ENCODE measurements around the gene TRAP1. TPM values are rescaled to one million over a fixed set of nuclear protein-coding genes. Genes with fewer than 3 reads are reported as not detected.

TRAP1 gene
- total RNA-seq, 1 donor from 2014 or later: 154 TPM

DNA sequence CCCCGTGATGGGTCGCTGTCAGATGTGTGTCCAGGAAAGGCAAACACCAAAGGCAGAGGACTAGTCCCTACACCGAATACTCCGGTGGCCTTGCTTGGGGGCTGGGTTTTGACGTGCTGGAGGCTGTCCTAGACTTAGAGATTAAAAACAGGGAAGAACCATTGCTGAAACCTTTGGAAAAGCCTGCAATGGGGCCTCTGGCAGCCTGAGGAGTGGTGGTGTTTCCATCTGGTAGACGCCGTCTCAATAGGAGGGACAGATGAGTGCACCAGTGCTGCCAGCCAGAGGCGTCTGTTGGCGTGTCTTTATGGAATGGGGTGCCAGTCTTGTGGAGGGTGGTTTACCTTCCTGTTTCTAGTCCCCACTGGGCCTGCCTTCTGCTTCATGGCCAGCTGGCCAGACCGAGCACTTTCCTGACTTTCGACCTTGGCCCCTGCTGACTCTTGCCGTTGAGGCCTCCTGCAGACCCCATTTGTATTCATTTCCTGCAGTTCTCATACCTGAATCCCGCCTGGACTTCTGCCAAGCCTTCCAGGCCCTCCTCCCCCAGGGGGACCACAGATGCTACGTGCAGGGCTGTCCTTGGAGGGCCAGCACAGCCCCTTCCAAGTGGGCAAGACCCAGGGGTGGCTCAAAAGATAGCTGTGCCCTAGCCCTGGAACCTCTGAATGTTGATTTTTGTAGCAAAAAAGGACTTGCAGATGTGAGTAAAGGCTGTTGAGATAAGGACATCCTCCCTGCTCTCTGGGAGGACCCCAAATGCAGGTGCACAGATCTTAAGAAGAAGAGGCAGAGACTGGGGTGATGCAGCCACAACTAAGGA is 64.7 kb downstream of the TRAP1 start:
- no peak for ATAC-seq
- peak; percentile 44 for DNase-seq (ENCODE audit: low spot score)

DNA sequence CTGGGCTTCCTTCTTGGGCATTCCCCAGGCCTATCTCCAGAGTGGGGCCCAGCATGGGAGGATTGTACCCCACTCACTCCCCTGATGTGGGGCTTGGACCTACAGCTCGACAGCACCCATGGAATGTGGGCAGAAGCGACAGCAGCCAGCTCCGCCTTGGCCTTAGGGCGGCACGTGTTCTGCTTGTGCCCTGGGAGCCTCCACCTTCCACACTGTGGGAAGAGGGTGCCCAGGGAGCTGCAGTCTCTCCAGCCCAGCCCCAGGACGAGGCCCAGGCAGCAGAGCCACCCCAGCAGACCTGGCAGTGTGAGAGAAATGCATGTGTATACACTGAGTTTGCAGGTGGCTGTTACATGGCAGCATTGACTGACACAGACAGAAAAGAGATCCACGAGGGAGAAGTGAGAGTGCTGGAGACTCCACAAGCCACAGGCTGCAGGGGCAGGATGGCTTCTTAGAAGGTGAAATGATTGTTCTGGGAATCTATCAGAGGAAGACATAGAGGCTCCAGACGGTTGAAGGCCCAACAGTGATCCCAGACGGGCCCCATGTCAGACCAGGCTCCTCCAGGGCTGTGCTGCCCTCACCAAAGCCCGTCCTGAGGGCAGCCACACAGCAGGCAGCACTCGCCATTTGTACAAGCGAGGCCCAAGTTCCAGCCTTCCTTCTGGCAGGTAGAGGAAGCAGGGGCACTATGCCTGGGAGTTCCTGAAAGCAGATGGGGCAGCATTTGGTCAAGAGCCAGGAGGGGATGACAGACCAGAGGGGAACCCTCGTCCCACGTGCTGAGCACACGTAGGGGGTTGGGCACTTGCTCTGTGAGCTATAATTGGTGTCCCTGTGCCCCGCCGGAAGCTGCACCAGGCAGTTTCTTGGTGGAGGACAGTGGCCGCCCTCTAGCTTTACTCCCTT is 65.6 kb downstream of the TRAP1 start:
- peak; percentile 40 for DNase-seq (ENCODE audit: low spot score)
- ATAC-seq: no peak

DNA sequence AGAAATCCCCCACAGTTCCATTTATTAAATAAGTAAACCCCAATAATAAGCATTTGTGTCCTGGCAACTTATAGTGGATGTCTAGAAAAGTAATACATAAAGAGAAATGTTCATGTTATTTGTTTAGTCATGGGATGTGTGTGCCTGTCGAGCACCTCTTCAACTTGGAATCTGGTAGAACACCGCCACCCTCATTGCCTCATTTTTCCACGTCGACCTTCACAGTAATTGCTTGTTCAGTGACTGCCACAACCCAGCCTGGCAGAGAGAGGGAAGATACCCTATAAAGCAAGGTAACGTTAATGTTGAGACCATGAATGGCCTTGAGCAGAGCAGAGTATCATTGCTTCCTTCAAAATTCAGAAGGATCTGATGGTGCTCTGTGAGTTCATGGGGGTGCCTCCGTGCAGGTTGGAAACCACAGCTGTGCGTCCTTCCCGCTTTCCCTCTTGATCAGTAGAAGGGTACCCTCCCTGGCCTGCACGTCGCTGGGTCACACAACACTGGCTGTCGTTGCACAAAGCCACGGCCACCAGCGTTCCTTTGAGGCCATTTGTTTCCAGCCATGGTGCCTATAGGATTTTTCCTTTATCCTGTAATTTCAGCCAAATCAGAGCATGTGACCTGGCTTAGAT is 66.6 kb downstream of the TRAP1 start:
- ATAC-seq (no peak), DNase-seq (ENCODE audit: low spot score) (peak; percentile 36)

DNA sequence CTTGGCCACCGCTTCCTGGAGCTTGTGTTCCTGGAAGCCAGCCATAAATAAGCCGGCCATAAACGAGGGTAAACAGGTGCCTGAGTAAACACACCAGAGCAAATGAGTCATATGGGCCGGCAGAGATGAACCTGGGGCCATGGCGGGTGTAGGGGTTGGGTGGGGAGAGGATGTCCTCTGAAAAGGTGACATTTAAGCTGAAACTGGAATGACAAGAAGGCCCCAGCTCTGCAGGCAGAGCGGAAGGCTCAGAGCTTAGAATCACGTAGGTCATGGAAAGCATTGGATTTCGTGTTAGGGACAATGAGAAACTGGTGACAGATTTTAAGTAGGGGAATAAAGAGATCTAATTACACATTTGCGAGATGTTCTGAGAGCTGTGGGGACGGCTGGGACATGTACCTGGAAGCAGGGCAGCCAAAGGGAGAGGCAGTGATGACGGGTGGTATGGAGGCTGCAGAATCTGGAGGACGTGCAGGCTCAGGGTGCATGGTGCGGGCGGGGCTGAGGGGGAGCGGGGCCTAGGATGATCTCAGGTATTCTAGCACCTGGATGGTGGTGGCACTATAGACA is 70.9 kb downstream of the TRAP1 start:
- ATAC-seq: peak; percentile 58
- peak; percentile 26 for DNase-seq (ENCODE audit: low spot score)

DNA sequence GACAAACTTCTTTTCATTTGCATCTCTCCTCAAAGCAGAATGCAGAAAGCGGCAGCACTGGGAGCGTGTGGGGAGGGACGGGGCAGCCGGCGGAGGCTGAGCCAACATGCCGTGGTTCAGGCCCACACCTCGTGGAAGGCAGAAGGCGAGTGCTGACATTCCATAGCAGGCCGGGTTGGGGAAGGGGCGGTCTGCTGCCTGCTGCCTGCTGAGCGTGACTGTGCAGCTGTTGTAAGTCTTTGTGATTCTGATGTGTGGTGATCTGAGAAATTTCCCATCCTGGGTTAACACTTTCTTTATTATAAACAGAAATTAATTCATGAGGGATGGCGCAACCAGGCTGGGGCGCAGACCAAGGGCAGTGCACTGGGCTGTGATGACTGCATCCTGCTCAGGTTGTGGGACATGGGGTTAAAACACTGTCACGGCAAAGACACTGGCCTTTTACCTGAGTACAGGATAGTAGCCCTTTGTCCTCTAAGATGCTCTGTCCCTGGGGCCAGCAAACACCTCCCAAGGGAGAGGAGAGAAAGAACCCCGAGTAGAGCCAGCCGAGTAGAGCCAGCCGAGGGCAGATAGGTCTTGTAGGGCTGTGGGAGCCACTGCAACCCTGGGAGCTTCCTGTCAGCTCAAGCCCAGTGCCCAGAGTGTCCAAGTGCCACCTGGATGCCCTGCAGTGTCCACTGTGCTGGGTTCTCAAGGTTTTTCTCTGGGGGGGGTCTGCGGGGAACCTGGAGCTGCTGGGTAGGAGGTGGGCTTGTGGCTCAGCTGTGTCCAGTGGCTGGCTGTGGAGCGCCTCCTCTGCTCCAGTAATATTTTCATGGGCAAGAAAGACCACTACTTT is 71.6 kb downstream of the TRAP1 start:
- ATAC-seq (peak; percentile 34), DNase-seq (ENCODE audit: low spot score) (peak; percentile 44)

DNA sequence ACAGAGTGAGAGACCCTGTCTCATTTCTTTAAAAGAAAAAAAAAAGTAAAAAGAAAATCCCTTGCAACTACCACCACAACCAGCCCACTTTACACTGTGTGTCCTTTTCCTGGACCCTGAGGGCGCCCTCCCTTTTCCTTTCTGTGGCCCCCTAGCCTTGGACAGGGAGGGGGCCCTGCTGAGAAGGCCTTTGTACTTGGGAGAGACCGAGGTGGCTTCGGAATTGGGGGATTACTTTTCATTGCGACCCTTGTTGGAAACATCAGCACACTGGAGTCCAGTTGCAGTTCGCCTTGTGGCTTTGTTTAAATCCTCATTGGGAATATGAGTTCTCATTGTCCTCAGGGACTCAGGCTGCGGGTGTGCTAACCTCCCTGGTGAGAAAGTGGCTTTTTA is 72.2 kb downstream of the TRAP1 start:
- DNase-seq (ENCODE audit: low spot score) (peak; percentile 7), ATAC-seq (no peak)

DNA sequence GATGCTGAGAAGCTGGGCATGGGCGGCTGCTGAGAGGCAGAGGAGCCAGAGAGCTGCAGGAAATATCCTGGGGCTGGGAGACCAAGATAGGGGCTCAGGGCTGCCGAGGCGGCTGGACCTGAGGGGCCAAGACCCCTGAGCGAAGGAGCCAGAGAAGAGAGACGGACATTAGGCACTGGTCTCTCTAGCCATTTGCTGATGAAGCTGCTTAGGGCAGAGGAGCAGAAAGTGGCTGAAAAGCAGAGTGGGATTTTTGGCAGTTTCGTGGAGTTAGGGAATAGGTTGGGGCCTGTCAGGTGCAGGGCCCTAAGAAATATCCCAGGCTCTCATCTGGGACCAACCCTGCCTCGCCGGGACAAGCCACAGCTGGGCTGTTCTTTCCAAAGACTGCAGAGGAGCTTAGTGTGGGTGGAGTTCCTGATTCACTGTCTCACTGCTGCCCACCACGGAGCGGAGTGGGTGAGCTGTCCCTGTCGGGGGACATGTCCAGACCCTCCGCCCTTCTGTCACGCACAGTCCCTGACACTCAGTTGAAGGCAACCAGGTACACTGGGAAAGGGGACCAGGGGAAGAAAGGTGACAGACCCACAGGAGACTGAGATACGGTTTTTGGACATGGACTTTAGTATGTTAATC is 74.1 kb downstream of the TRAP1 start:
- peak; percentile 35 for DNase-seq (ENCODE audit: low spot score)

DNA sequence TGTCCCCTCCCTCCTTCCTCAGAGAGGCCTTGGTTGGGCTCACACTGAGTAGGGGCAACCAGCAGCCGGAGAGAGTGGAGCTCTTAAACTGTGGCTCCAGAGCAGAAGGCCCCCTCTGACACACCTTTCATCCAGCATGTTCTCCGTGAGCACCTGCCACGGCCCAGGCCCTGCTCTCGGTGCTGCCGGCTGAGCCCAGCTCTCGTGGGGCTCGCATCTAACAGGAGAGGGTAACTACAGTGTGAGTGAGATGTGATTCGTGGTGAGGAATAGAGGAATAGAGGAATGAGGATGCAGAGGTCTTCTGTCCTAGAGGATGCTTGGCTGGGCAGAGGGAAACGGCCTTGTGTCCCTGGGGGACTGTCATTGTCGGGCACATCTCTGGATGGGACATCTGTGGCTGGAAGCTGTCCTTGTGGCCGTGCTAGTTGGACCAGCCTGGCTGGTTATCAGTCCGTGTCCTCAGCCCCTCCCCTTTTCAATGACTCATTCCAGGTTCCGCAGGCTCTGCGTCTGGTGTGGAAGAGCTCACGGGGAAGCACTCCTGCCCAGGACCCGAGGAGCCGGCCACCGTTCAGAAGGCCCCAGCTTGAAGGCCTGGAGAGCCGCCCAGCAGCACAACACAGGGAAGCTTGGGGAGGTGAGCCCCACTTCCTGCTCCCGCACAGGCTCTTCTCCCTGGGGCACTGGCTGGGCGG is 74.8 kb downstream of the TRAP1 start:
- ATAC-seq: no peak
- DNase-seq (ENCODE audit: low spot score): peak; percentile 36

More for the DNA sequence above, 74.1 kb downstream of the TRAP1 start:
- ATAC-seq: no peak

DNA sequence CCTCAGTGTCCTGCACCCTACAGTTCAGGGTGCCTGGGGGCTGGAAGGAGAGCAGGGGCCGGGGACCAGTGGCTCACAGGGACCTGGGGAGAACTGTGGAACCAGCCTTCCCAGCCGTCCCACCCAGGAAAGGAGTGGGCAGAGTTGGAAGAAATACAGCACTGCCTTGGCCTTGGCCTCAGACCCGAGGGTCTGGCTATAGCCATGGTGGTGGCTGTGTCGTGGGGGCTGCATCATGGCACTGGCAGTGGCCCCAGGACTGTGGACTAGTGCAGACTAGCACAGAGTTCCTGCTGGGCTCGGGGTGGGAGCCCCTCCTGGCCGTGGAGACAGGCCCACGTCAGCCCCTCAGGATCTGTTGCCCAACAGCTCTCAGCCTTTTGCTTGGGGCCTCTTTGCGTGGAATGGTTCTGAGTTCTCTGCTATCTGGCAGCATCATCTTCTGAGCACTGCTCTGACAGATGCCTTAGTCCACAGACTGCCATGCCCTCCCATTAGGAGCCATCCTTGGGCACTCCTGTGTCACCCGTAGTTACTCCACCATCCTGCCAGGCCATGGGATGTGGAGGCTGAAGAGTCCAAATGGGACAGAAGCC is 75.4 kb downstream of the TRAP1 start:
- DNase-seq (ENCODE audit: low spot score) (peak; percentile 41), ATAC-seq (no peak)

DNA sequence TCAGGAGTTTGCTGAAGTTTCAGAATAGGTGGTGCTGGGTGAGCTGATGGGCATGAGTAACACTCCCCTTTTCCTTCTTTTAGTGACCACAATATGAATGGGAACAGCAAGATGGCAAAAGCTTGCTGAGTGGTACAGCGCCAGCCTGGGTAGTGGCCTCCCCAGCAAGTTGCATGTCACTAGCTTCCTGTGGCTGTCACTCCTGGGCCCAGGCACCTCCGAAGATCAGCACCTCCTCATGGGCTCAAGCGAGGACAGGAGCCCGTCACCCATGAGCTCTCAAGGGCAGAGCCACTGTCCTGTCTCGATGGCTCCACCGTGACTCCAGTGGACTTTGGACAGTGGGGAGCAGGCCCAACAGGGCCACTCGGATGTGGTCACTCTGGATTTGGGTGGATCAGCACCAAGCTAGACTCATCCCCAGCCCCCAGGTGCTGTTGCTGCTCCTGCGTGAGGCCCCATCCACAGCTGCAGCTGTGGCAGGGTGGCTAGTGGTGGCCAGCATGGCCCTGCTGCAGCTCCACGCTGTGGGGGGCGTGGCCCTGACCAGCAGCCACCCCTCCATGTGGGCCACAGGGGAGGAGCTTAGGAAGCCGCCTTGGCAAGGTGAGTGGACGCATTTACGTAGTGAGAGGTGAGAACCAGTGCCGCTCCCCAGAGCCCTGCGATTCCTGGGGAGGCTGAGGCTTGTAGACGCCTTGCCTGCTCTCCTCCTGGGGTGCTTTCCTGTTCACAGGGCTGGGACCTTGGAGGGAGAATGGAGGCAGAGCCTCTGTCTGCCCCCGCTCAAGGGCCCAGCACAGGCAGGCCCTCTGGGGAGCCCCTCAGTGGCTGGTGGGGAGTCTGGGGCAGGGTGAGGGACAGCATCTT is 76.5 kb downstream of the TRAP1 start:
- DNase-seq (ENCODE audit: low spot score) (peak; percentile 39), ATAC-seq (no peak)

DNA sequence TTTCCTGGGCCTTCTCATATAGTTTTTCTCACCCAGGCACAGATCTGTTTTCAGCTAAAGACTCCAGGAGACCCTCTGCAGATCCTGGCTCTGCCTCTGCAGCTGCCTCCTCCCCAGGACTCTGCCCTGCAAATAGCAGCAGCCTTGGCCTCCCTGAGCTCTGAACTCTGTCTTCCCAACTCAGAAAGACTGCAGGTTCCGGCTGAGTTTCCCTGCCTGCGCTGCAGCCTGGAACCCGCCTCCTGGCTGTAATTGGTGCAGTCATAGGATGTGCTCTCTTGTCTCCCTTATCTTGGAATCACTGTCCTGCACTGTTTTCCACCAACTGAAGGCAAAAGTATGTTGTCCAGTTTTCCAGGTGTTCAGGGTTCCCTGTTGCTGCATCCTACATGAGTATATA is 77.1 kb downstream of the TRAP1 start:
- peak; percentile 52 for ATAC-seq
- DNase-seq (ENCODE audit: low spot score): peak; percentile 37

DNA sequence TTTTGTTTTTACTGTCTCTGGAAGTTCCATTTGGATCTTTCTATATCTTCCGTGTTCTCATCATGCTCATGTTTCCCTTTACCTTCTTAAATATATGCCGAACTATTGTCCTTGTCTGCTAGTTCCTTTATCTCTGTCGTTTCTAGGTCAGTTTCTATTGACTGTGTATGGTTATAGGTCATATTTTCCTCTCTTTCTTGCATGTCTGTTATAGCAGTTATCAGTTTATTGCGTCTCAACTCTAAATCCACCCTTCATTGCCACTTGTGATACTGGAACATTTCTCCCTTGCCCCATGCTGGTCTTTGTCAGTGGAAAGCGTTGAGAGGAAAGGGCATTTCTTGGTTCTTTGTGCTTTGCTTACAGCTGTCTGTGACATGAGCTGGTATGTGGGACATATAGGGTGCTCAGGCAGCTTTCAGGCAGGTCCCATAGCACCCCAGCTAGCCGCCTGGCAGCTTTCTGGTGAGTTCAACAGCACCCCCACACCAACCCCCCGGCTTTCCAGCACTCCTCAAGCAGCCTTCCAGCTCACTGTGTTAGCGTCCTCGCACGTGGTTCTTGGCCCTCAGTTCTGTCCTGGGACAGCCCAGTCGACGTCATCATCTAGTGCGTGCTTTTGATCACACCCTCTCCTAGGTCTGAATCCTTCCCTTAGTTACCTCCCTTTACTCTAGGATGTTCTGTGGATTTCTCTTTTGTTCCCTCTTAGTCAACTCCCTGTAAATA is 78.2 kb downstream of the TRAP1 start:
- ATAC-seq: no peak
- no peak for DNase-seq (ENCODE audit: low spot score)

DNA sequence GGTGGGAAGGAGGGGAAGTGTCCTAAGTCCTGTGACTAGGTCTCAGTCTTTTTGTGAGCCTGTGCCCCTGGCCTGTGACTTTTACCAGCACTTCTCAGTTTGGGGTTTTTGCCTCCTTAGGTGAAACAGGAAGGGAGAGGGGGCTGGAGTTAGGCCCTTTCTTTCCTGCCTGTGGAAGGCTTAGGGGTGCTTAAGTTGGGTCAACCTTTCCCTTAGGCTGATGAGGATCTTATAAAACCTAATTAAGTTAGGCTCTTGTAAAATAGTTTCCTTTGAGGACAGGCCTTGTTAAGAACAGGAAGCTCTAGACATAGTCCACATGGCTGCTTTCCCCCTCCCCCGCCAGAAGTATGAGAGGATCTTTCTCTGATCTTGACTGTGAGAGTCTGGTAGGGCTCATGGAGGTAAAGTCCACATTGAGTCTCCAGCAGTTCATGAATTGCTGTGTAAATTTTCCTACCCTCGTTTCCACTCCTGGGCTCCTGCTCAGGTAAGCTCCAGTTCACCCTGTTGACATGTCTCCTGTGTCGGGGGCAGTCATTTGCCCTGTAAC is 79.9 kb downstream of the TRAP1 start:
- no peak for DNase-seq (ENCODE audit: low spot score)
- peak; percentile 57 for ATAC-seq

DNA sequence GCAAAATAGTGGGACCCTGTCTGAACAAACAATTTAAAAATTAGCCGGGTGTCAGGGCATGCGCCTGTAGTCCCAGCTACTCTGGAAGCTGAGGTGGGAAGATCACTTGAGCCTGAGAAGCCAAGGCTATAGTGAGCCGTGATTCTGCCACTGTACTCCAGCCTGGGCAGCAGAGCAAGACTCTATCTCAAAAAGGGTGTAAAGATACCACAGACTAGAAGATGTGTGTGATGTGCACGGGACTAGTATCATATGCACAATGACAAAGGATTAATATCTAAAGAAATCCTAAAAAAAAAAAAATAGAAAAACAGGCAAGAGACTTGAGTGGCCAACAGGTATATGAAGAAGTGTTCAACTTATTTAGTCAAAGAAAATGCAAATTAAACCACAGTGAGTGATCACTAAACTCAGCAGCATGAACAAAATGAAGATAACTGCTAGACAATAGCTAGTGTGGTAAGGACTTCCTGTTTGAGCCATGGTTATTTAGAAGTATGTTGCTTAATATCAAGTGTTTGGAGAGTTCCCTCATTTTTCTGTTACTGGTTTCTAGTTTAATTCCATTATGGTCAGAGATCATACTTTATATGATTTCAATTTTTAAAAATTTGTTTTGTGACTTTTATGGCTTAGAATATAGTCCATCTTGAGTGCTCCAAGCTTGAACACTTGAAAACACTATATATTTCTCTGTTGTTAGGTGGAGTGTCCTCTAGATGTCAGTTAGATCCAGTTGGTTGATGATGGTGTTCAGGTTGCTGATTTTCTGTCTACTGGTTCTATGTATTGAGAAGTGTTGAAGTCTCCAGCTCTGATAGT is 91.2 kb downstream of the TRAP1 start:
- DNase-seq (ENCODE audit: low spot score) (peak; percentile 19), ATAC-seq (no peak)

DNA sequence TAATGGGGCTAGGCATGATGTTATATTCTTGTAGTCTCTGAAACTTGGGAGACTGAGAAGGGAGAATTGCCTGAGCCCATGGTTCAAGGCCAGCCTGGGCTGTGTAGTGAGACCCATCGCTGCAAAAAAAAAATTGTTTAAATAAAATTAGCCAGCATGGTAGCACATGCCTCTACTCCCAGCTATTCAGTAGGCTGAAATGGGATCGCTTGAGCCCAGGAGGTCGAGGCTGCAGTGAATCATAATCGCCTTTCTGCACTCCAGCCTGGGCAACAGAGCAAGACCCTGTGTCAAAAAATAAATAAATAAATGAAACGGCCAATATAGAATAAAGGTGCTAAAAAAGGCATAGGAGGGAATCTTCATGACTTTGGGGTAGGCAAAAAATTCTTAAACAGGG is 92.0 kb downstream of the TRAP1 start:
- DNase-seq (ENCODE audit: low spot score): no peak
- no peak for ATAC-seq

DNA sequence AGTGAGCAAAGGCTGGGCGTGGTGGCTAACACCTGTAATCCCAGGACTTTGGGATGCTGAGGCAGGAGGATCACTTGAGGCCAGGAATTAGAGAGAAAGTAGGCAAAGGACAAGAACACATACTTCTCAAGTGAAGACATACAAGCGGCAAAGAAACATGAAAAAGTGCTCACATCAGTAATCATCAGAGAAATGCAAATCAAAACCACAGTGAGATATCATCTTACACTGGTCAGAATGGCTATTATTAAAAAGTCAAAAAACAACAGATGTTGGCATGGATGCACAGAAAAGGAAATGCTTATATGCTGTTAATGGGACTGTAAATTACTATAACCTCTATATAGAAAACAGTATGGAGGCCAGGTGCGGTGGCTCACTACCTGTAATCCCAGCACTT is 93.7 kb downstream of the TRAP1 start:
- ATAC-seq: no peak
- DNase-seq (ENCODE audit: low spot score): no peak

Data from left lobe of liver (tissue), 2 donors.